Measurements from ENCODE around the gene OR52A5.
"Not testable (repeated sequence)": the region's sequence is repeated elsewhere in the genome, so short reads cannot be mapped to it uniquely, and the experiment has no call there.

Gene OR52A5

DNA sequence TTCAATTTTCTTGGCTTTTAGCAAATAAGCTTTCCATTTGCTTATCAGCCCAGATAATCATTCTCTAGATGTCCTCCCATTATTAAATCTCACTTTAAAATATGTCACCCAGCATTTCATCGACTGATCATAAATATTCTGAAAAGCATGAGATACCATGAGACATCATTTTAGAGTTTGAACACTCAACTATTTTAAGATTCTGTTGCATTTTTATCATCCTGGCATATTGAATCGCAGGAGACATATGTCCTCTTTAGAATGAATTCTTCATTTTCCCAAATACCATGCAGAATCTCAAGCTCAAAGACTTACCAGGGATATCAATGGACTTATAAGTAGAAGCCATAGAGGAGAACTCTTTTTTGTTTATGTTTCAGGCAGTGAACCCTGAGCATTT lies at the start of gene OR52A5:
Gene OR52A5, minus strand, starts transcription at position 361 of the 400 bp plus-strand sequence. CDS start 5,714 bp downstream, outside the sequence.
- no peak for DNase-seq (ENCODE audit: low read depth in 1 of 2, low spot score in 1 of 2)

DNA sequence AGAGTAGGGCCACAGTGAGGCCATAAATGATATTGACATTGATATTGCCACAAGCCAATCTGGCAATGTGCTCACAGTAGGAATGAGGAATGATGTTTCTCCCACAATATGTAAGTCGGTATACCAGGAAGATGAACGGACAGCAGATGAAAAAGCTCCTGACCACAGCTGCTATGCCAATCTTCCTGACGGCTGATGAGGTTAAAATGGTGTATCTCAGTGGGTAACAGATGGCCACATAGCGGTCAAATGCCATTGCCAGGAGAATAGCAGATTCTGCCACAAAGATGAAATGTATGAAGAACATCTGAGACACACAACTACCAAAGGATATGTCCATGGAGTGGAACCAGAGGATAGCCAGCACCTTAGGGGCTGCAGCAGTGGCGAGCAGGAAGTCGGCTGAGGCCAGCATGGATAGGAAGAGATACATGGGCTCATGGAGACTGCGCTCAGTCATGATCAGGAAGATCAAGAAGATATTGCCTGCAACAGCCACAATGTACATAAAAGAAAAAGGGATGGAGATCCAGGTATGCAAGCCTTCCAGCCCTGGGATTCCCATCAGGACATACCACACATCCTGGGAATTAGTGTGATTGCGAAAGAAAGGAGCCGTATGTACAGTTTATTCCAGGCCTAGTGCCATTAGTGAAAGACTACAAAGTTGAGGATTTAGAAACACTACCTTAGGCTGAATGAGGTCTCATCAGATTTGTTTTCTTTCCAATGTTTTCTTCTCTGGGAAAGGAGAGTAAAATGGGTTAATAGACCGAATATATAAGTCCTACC lies 40.1 kb upstream of the OR52A5 start:
- no peak for DNase-seq (ENCODE audit: low read depth in 1 of 2, low spot score in 1 of 2)

DNA sequence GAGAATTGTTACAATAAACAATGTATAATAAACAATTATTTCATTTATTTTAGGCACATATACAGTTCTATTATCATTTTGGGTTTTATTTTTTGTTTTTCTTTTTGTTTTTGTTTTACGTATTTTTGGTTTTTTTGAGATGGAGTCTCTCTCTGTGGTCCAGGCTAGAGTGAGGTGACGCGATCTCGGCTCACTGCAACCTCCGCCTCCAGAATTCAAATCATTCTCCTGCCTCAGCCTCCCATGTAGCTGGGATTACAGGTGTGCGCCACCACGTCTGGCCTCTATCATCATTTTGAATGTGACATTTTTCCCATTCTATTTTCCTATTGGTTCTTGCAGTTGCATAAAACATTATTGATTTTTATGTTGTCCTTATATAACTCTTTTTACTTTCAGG lies 36.8 kb upstream of the OR52A5 start:
- no peak for DNase-seq (ENCODE audit: low read depth in 1 of 2, low spot score in 1 of 2)

DNA sequence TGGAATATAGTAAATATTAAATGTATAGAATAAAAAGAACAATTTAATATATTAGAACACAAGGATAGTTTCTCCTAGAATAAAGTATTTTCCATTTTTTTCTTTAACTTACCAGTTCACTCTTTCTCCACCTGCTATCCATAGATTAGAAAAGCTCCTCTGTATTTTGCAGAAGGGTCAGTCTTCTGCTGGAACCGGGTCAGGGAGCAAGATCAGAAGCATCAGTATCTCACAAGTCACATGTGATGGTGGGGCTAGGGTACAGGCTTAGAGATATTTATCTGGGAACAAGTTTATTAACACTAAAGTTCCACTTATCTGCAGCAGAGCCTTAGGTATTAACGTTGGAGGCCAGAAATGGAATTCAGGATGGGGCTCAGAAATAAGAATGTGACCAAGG lies 33.7 kb upstream of the OR52A5 start:
- DNase-seq (ENCODE audit: low read depth in 1 of 2, low spot score in 1 of 2), result no peak

DNA sequence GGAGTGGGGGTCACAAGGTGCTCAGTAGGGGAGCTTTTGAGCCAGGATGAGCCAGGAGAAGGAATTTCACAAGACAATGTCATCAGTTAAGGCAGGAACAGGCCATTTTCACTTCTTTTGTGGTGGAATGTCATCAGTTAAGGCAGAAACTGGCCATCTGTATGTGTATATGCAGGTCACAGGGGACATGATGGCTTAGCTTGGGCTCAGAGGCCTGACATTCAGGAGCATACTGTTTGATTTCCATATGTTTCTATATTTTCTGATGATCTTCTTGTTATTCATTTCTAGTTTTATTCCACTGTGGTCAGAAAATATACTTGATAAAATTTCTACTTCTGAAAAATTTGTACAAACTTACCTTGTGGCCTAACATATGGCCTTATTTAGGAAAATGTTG lies 27.7 kb upstream of the OR52A5 start:
- not testable (repeated sequence) for DNase-seq (ENCODE audit: low read depth in 1 of 2, low spot score in 1 of 2)

DNA sequence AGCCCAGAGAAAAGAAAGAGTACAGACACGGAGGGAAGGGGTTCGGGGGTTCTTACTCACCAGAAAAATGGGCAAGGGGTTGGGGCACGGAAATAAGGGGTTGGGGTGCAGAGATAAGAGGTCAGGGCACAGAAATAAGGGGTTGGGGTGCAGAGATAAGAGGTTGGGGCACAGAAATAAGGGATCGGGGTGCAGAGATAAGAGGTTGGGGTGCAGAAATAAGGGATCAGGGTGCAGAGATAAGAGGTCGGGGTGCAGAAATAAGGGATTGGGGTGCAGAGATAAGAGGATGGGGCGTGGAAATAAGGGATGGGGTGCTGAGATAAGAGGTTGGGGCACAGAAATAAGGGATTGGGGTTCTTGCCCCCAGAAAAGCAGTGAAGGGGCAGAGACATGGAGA lies 26.7 kb upstream of the OR52A5 start:
- DNase-seq (ENCODE audit: low read depth in 1 of 2, low spot score in 1 of 2), result not testable (repeated sequence)

DNA sequence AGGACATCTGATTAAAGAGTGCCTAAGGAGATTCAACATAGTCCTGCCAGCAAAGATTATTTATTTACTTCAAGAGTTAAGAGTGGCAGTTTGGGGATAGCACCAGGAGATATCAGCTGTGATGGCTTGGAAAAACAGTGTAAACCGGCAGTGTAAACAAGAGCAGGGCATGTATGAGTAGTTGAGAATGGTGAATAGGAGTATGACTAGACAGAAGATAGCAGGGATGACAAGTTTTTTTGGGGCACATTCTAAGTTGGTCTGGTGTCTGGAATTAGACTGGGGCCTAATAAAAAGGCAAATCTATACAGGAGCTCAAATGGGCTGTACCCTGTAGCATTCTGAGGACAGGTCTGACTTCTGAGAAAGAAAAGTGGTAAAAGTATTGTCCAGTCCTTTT lies 22.9 kb upstream of the OR52A5 start:
- DNase-seq (ENCODE audit: low read depth in 1 of 2, low spot score in 1 of 2), result not testable (repeated sequence)

DNA sequence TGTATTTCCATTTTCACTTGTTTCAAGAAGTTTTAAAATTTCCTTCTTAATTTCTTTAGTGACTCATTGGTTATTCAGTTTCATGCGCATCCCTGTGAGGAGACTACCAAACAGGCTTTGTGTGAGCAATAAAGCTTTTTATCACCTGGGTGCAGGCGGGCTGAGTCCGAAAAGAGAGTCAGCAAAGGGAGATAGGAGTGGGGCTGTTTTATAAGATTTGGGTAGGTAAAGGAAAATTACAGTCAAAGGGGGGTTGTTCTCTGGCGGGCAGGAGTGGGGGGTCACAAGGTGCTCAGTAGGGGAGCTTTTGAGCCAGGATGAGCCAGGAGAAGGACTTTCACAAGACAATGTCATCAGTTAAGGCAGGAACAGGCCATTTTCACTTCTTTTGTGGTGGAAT lies 22.1 kb upstream of the OR52A5 start:
- DNase-seq (ENCODE audit: low read depth in 1 of 2, low spot score in 1 of 2), result not testable (repeated sequence)

DNA sequence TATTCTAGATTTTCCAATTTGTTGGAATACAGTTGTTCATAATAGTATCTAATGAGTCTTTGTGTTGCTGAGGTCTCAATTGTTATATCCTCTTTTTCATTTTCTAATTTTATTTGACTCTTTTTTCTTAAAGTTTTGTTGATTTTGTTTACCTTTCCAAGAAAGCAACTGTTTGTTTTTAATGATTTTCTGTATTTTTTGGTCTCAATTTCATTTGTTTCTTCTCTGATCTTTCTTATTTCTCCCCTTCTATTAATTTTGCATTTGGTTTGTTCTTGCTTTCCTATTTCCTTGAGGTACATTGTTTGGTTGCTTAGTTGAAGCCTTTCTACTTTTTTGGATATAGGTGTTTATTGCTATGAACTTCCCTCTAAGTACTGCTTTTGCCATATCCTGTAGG lies 21.6 kb upstream of the OR52A5 start:
- no peak for DNase-seq (ENCODE audit: low read depth in 1 of 2, low spot score in 1 of 2)

DNA sequence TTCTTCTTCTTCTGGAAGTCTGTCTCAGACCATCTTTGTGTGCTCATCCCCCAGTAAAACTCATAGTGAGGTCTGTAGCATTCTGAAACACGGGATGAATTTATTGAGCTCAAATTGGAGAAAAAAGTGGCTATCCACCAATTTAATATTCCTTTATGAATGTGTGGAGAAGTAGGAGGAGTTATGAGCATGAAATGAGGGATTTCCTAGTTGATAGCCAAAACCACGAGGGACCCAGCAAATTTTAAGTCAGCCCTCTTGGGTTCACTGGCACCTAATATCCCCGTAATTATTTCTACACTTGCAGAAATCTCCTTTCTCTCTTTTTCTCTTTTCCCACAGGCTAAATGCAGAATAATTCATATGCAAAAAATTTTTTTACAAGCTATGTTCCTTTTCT lies 16.5 kb upstream of the OR52A5 start, which contains the start of gene OR52A1:
Gene OR52A1, minus strand, starts transcription at position 101 of the 400 bp plus-strand sequence. CDS start 2,388 bp downstream, outside the sequence.
- no peak for DNase-seq (ENCODE audit: low read depth in 1 of 2, low spot score in 1 of 2)

DNA sequence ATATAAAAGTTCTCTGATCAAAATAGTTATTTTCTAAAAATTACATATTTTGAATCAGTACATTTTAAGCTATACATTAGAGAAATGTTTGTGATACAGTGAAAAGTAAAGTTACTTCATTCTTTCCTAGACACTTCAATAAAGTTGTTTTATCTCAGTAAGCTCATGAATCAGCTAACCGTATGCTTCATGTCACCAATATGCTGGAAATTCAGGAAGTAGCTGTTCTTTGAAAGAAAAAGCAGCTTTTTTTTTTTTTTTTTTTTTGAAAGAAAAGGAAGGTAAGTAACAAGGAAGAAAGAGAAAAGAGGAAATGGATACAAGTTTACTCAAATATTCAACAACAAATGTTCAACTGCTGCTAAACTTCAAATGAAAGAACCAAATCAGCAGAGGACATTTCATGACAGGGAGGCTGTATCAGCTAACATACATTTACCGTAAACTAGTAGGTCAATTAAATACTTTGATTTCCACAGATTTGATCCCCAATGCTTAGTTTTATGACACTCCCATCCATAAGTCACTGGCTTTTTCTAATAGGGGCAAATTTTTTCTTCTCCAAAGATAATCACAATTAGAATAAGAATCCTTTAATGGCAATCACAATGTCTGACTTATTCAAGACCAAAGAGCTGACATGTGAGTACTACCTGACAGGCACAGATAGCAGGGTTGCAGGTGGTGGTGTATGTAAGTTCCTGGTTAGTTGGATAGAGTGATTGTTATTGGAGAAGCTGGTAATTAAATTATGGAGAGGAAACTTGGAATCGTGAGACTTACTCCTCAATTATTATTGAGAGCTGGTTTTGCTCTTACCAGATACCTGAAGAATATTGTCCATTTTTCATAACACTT lies 15.6 kb upstream of the OR52A5 start:
- DNase-seq (ENCODE audit: low read depth in 1 of 2, low spot score in 1 of 2), result no peak

DNA sequence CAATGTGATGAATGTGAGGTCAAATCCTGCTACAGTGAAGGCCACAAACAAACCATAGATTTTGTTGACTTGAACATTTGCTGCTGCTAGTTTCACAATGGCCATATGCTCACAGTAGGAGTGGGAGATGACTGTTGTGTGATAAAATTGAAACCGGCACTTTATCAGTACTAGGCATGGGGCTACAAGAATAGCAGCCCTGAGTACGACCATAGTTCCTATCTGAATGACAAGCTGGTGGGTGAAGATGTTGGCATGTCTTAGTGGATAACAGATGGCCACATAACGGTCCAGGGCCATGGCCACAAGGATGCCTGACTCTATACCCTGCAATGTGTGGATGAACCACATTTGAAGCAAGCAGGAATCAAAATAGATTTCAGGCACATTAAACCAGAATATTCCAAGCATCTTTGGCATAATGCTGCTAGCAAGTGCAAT lies 13.6 kb upstream of the OR52A5 start:
- no peak for DNase-seq (ENCODE audit: low read depth in 1 of 2, low spot score in 1 of 2)

DNA sequence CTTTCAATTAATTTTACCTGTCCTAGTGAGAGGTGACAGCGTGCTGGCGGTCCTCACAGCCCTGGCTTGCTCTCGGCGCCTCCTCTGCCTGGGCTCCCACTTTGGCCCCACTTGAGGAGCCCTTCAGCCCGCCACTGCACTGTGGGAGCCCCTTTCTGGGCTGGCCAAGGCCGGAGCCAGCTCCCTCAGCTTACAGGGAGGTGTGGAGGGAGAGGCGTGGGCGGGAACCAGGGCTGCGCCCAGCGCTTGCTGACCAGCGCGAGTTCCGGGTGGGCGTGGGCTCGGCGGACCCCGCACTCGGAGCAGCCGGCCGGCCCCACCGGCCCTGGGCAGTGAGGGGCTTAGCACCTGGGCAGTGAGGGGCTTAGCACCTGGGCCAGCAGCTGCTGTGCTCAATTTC lies 6.0 kb upstream of the OR52A5 start:
- not testable (repeated sequence) for DNase-seq (ENCODE audit: low read depth in 1 of 2, low spot score in 1 of 2)

DNA sequence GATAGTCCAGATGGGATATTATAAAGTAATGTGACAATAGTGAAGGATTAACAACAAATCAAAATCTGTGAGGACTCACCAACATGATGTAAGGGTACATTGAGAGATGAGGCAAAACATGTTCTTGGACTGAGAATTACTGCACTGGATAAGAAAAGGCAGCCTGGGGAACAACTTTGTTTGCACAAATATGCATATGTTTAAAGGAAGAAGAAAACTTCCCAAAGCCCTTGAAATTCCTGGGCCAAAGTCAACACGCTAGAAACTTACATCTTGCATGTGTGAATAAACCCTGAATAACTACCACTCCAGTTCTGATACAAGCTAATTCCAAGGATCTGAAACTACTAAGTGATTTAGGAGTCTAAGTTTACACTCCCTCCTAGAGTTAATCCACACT lies 1.1 kb downstream of the OR52A5 start:
- no peak for DNase-seq (ENCODE audit: low read depth in 1 of 2, low spot score in 1 of 2)

DNA sequence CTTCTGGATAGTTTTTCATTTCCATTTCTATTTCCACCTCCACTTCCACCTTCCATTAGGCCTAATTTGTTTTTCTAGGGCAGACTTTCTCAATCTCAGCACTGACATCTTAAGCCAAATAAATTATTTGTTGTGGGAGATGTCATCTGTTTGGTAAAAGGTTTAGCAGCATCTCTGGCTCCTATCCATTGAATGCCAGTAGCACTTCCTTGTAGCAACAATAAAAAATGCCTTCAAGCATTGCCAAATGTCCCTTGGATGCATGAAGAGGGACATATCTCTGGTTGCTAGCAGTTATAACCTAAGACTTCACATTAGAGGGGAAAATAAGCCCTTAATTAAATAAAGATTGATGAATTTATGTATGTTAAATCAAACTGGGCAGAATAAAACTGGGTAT lies 1.9 kb downstream of the OR52A5 start:
- no peak for DNase-seq (ENCODE audit: low read depth in 1 of 2, low spot score in 1 of 2)

DNA sequence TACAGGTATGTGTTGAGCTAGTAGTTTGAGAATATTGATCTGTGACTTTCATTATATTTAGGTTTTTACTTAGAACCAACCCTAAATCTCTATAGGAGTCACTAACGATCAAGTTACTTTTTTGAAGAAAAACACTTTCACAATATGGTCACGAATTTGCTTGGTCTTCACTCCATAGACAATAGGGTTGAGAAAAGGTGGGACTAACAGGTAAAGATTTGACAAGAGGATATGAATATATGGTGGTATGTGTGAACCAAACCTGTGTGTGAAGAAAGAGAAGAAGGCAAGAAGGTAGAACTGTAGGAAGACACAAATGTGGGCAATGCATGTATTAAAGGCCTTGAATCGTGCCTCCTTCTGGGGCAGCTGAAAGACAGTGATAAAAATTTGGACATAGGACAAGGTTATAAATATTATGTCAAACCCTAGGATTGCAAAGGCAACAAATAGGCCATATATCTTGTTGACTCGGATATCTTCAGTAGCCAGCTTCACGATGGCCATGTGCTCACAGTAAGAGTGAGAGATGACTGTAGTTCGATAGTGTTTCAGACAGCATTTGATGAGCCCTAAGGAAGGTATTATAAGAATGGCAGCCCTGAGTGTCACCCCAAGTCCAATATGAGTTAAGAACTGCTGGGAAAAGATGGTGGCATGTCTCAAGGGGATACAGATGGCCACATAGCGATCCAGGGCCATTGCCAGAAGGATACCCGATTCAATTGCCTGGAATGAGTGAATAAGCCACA lies 6.4 kb downstream of the OR52A5 start:
- no peak for DNase-seq (ENCODE audit: low read depth in 1 of 2, low spot score in 1 of 2)

DNA sequence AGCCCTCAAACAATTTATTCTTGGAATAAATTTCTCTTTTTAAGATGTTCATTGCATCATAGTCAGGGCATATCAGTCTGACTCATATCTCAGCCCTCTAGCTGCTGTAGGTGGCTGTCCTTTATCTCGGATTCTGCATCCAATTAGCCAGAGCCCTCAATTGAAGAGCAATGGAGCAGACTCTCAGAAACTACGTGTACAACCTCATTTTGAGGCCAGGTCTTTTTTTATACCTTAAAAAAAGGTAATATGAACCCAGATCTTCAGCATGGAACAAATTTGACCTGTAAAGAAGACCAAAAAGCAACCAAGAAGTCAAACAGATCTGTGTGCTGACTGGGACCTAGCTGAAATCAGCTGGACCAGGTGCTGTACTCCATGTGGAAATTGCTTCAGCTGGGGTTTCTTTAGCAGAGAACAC lies 8.7 kb downstream of the OR52A5 start:
- DNase-seq (ENCODE audit: low read depth in 1 of 2, low spot score in 1 of 2), result no peak

DNA sequence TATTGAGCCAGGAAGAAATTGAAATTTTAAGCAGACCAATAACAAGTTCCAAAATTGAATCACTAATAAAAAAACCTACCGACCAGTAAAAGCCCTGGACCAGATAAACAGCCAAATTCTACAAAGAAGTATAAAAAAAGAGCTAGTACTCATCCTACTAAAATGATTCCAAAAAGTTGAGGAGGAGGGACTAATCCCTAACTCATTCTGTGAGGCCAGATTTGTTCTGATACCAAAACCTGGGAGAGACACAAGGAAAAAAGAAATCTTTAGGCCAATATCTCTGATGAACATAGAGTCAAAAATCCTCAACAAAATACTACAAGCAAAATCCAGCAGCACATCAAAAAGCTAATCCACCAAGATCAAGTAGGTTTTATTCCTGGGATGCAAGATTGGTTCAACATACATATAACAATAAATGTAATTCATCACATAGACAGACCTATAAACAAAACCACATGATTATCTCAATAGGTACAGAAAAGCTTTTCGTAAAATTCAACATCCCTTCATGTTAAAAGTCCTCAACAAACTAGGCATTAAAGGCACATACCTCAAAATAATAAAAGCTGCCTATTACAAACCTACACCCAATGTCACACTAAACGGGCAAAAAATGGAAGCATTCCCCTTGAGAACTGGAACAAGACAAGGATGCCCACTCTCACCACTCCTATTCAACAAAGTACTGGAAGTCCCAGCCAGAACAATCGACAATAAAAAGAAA lies 13.1 kb downstream of the OR52A5 start:
- no peak for DNase-seq (ENCODE audit: low read depth in 1 of 2, low spot score in 1 of 2)

DNA sequence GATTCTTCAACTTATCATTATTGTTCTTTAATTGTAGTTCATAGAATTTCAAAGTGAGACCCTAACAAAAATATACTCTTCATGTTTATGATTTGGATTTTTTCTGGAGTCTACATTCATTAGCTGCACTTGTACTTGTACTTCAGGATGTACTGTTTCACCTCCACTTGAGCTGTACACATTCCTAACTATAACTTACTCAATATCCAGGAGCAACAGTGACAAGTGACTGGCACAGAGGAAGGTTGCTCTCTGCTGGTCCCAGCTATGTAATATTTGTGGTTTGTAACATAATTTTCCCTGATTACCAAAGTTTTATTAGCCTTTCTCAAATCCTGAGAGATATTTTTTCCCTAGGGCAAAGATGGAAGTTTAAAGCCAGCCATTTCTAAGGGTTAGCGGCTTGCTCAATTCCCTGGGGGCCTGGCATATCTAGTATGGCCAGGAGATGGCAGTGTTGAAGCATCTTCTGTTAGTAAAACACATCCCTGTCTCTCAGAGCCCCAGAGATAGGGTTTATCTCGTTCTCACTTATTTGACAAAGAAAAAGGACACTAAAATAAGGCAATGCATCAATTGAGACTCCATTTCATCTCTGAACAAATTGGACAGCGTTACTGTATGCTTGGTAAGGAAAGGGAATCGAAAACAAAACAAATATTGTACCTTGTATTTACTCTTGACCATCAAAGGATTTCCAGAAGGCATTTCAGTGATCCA lies 14.2 kb downstream of the OR52A5 start:
- no peak for DNase-seq (ENCODE audit: low read depth in 1 of 2, low spot score in 1 of 2)

DNA sequence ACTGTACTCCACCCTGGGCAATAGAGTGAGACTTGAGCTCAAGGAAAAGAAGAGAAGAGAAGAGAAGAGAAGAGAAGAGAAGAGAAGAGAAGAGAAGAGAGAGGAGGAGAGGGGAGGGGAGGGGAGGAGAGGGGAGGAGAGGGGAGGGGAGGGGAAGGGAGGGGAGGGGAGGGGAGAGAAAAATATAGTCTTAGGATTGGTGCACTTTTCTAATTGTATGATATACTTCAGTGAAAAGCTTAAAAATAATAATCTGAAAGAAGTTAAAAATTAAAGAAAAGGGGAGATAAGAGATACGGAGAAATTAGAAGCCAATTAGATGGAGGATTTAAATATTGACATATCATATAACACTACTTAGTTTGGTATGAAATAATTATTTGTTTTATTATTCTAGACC lies 19.3 kb downstream of the OR52A5 start:
- DNase-seq (ENCODE audit: low read depth in 1 of 2, low spot score in 1 of 2), result no peak

All from stimulated activated CD4-positive, alpha-beta T cell treated with anti-CD3 and anti-CD28 coated beads, Interleukin-15, amount 100 ng/mL, for 1 hour (primary cell).